GM19463 (cell line): Measurements from ENCODE around the gene ARFGAP3.

Source experiments
- ATAC-seq: cut with Tn5 transposase; IDR thresholded peaks from one replicate; pipeline ENCODE4 v1.9.1; 2021; ENCODE audit warnings: mild to moderate bottlenecking, moderate library complexity; ENCODE audit not compliant: unreplicated experiment

The ARFGAP3 gene, protein sequence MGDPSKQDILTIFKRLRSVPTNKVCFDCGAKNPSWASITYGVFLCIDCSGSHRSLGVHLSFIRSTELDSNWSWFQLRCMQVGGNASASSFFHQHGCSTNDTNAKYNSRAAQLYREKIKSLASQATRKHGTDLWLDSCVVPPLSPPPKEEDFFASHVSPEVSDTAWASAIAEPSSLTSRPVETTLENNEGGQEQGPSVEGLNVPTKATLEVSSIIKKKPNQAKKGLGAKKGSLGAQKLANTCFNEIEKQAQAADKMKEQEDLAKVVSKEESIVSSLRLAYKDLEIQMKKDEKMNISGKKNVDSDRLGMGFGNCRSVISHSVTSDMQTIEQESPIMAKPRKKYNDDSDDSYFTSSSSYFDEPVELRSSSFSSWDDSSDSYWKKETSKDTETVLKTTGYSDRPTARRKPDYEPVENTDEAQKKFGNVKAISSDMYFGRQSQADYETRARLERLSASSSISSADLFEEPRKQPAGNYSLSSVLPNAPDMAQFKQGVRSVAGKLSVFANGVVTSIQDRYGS

DNA sequence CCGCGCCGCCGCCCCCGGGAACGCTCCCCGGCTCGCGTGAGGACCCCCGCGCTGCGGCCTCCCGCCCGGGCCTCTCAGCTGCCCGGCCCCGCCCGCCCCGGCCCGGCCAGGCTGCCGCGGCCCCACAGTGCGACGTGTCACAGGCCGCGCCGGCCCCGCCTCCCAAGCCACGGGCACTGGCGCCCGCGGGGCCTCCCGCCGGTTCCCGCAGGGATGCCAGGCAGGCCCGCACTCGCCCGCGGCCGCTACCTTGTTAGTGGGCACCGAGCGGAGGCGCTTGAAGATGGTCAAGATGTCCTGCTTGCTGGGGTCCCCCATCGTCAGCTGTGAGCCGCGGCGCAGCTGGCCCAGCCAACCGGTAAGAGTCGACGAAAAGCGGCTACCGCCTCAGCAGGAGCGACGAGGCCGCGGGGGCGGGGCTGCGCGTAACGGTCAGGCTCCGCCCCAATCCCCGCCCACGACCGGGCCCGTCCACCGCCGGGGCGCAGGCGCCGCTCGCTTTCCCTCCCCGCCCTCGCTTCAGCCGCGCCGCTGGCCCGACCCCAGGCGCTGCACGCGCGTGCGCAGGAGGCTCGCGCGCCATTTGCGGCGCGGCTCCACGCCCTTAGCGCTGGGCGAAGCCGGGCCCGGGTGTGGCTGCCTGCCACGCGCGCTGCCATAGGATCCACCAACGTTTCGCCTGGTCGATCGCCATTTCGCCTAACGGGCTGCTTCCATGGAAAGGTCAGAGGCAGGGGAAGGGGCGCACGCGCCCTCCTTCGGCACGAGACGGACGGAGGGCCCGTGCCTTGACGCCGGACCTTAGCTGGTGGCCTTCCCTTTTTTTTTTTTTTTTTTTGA is at the start of gene ARFGAP3:
Gene ARFGAP3 (minus strand): TSS at position 409 of the 840 bp plus-strand sequence. CDS start 91 bp downstream, at position 318.
- peak; percentile 76 for ATAC-seq

DNA sequence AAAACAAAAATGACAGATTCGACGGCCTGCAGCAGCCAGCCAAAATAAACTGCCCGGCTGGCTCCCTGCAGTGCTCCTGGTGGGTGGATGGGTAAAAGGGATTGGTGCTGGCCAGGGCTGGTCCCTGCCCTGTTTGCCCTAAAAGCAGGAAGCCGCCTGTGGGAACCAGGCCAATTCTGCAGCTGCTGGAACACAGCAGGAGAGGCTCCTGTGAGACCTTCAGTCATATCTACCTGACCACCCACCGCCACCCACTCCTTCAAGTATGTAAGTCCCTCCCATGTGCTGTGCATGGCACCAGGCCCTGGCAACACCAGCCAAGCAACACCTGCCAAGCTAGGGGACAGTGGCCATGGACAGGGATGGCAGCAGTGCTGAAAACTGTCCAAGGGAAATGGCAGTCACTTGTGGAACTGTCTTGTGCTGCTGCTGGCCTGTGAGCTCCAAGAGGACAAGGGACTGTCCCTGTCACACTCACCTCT is 48.7 kb upstream of the ARFGAP3 start:
- ATAC-seq: no peak

DNA sequence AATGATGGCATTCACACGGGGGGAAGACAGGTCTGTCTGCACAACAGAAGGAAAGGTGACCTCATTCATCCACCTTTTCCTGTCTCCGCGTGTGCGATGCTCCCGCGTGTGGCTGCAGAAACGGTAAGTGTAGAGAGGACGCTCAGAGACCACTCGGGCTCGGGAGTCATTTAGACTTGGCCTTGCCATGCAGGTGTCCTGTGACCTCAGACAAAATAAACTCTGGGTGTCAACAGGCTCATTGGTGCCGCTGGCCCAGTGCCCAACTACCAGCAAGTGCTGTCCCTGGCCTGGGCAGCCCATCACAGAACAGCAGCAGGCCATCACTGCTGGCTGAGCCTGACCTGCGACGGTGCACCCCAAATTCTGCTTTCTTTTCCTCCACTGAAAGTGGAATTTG is 48.1 kb upstream of the ARFGAP3 start:
- no peak for ATAC-seq

DNA sequence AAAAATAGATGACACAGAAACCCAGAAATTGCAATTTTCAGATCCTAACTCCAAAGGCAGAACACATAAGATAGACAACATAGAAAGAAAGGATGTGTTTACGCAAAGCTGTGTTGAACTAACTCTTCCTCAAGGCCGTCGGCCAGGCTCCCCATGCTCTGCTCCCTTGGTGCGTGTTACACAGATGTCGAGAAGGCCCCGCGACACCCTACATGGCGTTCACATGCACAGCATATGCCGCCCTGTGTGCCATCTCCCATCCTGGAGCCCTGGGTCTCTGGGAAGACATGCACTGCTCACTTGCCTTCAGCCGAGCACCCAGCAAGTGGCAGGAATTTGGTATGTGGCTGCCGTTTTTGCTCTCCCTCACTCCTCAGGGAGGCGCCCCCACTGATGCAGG is 47.0 kb upstream of the ARFGAP3 start:
- ATAC-seq: no peak

DNA sequence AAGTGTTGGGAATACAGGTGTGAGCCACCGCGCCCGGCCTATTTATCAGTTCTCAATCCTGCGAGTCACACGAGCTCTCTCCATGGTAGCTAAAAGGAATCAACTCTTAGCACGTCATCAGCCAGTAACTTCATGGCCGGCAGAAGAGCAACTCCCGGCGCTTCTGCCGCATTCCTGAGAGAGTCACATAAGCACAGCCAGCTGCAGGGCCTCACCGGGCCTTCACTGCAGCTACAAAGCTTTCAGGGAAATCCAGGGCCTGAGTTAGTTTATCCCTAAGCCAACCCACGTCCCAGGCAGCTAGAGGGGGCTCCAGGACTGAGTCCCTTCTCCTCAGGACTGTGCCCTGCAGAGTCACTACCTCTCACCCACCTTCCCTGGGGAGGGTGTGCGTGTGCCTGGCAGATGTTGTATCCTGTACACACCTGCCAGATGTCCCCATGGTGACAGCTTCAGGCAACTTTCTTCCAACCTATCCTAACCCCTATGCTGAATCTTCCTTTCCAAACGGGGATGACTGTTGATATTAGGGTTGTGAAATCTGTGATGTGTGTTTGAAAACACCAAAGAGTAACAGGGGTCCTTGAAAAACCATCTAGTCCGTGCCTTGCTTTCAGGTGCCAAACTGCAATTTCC is 45.9 kb upstream of the ARFGAP3 start:
- ATAC-seq: no peak

DNA sequence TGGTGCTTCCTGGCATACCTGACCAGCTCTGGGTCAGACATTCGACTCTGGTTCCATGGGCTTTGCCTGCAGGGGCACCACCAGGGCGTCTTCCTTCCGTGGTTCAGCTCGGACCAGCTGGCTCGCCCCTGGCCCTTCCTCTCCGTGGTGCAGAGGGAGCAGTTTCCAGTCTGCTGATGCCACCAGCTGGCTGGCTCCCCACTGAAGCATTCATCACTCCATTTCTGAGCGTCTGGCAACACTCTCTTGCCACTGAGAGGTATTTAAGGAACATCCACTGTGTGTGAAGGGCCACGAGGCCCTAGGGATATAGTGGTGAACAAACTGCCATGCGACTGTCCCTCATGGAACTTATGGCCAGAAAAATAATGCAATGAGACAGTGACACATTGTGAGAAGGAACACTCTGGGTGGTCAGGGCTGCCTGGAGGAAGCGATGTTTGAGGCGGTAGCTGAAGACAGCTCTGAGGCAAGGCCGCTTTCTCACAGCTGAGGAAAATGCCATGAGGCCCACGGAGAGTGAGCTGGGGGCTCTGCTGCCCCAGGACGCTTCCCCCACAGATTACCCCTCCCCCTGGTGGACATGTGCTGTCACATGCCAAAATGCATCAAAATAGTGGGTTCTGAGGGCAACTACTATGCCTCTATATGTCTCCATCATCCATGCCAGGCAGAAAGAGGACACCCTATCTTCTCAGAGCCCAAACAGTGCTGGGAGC is 44.9 kb upstream of the ARFGAP3 start:
- no peak for ATAC-seq

DNA sequence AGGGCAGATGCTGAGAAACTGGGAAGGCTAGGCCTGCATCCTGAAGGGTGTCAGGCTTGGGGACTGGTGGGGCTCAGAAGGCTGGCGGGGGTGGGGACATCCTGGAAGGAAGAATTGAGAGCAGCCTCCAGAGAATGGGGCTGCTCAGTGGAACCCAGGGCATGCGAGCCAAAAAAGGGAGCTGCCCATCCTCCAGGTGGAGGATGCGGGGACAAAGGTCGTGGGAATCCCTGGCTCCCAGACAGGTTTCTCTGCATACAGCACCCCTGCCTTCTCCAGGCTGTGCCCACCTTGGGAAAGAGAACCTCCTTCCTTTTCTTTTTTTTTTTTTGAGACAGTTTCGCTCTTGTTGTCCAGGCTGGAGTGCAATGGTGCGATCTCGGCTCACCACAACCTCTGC is 40.9 kb upstream of the ARFGAP3 start:
- no peak for ATAC-seq

DNA sequence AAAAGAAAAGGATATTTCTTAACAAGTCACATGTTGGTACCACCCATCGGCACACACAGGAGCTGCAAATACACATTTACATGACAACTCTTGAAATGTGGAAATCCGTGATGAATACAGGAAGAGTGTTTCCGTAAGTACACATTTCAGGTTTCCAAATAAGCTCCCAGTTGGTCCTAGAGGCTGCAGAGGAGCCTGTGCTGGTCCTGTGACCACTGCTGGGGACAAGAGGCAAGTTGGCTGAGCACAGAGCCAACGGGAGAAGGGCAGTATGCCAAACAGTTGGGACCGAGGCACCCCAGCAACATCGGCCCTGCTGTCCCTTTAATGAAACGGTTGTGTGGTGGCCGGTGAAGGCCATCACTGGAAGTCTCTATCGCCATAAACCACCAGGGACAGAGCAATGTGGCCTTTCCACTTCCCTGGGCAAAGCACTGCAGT is 38.5 kb upstream of the ARFGAP3 start:
- no peak for ATAC-seq

DNA sequence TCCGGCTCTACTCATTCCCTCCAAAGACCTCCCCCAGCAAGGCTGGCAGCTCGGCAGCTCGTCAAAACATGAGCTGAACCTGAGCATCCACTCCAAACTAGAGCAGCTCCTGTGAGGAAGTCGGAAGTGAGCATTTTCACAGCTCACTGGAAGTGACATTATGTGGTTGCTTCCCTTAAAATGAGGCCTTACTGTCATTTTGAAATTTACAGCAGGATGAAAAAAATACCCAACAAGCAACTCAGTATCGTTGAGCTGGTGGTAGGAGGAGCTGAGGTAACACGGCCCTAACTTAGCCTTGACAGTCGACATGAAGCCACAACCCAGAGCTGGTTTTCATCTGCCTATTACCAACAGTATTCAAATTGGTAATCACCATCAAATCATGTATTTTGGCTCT is 38.0 kb upstream of the ARFGAP3 start:
- ATAC-seq: no peak

DNA sequence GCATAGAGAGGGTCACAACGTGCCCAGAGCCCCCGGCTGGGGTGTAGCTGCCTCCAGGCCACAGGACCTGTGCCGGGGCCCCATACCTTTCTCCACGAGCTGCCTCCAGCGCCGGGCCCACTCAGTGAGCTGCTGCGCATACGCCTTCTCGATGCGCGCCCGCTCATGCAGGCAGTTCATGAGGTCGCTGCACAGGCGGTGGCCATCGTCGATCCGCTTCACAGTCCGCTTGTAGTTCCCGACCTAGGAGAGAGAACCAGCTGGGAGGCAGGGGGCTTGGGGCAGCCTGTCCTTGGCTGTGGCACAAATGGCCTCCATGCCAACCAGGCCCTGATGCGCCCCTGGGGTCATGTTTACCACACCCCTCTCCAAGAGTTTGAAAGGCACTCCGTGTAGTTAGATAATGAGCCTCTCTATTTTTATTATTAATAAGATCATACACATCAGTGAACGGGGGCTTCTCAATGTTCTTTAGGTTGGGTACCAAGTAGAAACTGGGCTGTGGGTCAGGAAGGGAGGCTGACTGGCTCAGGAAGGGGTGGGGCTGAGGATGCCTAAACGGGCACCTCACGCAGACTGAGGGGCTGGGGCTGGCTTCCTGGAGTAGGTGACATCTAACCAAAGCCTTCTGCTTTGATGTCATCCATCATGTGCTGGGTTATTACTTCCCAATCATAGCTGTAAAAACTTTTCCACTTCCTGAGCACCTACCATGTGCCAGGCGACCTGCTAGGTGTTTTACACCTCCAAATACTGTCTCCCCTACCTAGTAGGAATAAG is 36.5 kb upstream of the ARFGAP3 start:
- ATAC-seq: no peak

DNA sequence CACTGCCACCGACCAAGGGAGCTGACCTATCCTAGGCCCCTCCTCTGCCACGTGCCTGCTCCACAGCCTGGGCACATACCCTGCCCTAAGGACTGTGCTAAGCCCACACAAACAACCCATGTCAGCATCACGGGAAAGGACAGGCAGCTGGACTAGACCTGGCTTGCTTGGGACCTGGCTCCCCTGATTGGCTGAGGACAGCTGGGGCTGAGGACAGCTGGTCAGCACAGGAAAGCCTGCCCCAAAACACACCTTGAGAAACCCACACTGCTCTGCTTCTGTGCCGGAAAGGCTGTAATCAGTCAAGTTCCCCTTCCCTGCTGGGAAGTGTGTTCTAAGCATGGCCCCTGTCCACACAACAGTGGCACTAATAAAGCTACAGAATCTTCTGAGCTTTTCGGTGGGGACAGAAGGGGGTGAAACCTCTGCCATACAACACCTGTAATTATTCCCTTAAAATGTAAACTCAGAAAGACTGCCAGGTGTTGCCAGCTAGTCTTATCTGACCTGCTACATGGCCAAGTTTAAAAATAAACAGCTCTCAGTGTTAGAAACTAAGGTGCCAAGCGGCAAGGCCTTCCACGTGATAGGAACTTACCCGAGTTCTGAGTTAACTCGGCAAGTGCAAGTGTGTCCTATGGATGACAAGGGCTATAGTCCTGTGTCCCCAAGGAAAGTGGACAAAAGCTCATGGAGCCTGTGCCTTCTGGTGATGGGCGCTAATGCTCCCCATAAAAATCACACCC is 35.7 kb upstream of the ARFGAP3 start:
- no peak for ATAC-seq

DNA sequence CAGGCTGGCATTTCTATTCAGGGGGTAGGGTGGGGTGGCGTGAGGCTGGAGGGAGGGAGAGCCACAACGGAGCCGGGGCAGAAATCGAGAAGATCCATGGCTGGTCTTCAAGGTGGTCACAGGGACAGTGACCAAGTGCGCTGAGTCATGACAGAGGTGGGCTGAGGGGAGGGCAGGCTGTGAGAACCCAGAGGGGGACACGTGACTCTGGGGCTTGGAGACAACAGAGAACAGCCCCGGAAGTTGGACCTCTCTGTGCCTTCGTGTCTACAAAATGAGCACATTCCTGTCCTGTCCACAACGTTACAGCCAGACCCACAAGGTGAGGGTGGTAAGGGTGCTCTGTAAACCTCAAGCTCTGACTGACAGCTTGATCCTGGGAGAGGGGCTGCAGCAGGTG is 35.1 kb upstream of the ARFGAP3 start:
- ATAC-seq: no peak

DNA sequence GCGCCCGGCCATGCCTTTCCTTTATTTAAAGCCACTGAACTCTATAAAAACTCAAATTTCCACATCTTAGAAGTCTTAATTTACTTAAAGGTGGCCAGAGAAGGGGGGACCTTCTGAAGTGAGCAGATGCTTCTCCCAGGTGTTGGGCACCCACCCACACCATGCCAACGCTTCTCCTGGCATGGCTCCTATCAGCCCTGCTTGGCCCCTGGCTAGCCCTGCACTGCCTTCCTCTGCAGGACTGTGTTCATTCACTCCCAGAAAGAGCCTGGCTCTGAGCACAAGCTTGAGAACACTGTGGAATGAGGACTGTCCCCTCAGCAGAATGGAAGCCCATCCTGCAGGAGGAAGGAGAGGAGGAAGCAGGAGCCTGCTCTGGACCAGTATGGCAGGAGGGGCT is 34.6 kb upstream of the ARFGAP3 start:
- ATAC-seq: no peak

DNA sequence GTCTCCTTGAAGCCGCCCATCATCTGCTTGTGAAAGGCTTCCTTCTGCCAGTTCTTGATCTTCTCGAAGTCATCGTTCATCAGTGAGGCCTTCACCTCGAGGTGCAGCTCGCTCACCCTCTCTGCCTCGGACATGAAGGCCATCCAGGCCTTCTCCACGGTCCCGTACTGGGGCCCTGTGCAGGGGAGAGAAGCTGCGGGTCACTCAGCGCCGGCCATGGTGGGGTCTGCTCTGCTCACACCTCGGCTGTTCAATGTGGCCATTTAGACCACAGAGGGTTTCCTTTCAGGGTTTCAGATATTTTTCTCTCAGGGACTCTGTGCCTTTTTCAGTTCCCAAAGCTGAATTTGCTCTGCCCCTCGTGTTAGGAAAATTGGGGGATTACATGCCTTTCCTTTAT is 33.9 kb upstream of the ARFGAP3 start:
- ATAC-seq: no peak

DNA sequence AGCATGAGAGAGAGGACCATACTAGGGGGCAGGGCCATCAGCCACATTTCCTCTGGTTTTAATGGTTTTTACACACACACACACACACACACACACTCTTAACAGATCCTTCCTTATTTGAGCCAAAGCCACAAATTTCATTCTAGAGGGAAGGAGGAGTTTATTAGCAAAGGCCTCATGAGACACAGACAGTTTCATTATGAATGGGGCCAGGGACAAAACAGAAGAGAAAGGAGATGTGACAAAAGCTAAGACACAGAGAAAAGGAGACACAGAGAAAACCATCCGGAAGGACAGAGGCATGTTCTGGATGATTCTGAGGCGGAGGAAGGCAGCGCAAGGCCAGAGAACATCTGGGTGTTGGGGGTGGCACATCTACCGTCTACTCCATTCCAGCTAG is 32.2 kb upstream of the ARFGAP3 start:
- ATAC-seq: peak; percentile 64

DNA sequence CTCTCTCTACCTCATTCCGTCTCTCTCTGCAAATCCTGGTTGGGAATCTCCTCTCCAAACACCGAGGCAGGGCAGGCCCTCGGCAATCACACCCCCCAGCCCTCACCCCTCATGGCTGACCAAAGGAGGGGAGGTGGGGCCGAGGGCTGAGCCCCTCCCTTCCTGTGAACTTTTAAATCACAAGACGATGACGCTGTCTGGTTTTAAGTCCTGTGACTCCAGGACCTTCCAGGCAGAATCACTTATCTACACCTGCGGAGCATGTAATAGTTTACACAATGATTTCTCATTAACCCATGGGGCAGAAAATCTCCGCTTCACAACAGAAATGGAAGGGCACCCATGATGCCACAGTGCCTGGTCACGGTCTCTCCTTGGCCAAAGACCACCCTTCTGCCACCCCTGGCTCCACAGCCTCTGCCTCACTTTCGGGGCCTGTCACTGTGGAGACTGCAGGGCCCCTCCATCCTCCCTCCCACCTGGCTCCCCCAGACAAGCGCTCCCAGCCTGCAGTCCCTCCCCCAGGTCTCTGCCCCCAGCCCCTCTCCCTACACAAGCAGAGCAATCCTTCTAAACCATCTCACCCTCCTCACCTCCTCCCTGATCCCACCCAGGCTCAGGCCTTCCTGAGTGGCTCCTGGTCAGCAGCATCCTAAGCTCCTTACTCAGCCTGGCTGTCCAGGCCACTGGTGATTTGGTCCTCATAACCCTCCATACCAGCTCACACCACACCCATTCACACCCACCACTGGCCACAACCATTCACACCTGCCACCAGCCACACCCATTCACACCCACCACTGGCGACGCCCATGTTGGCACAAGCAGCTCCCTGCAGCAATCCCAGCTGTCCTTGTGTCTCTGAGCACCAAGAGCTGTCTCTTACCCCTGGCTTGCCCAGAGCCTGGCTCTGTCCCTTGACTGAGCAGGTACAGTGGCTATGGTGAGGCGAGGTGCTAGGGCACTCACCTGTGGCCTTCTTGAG is 30.7 kb upstream of the ARFGAP3 start:
- no peak for ATAC-seq

DNA sequence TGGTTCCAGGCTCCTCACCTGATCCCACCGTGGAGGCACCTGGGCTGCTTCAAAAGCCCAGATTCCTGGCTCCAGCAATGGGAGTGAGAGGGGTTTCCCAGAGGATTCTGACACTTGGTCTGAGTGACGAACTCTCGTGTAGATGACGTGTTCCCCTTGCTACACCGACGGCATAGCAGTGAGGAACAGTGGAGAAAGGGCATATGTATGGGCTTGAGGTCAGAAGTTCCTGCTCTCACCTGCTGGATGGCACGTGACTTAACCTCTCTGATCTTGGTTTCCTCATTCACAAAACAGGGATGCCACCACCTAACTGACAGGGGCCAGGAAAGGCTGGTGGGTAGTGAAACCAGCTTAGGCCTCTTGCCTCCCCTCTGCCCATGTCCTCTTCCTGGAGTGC is 30.0 kb upstream of the ARFGAP3 start:
- ATAC-seq: no peak

DNA sequence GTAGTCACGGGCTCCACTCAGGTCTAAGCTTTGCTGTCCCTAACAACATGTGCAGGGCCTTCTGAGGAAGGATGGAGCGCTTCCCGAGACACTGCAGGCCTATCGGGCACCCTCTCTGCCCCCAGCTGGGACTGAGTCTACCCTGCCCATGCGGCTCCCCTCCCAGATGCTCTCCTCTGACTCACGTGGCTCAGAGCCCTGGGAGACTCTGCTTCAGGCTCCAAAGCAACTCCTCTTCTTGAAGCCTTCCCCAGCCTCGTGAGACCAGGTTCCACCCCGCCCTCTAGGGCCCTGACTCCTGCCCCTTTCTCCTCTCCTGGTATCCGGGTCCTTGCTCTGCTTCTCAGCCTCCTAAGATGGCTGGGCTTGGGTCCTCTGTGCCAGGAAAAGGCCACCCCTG is 28.4 kb upstream of the ARFGAP3 start:
- ATAC-seq: no peak
